GM21737 (cell line): ENCODE measurements around the gene ANK3.

Experiments used
- ATAC-seq: cut with Tn5 transposase; IDR thresholded peaks from one replicate; pipeline ENCODE4 v1.9.1; 2021; ENCODE audit warnings: mild to moderate bottlenecking, moderate library complexity; ENCODE audit not compliant: unreplicated experiment

Gene ANK3

GRCh38 chr10:60000747-60001146, 388.9 kb downstream of the ANK3 start:
- no peak for ATAC-seq

GRCh38 chr10:59997827-59998525, 391.7 kb downstream of the ANK3 start:
- no peak for ATAC-seq

GRCh38 chr10:59995862-59996261, 393.8 kb downstream of the ANK3 start:
- no peak for ATAC-seq

- no peak for ATAC-seq
Observed at GRCh38 chr10:59993931-59994330, 395.7 kb downstream of the ANK3 start.

- no peak for ATAC-seq
Observed at GRCh38 chr10:59991661-59992060, 398.0 kb downstream of the ANK3 start.

GRCh38 chr10:59991117-59991516, 398.6 kb downstream of the ANK3 start:
- ATAC-seq, result no peak

- no peak for ATAC-seq
Observed at GRCh38 chr10:59985639-59986038, 404.0 kb downstream of the ANK3 start.

- no peak for ATAC-seq
Observed at GRCh38 chr10:59984415-59984814, 405.3 kb downstream of the ANK3 start.

GRCh38 chr10:59980356-59980755, 409.3 kb downstream of the ANK3 start:
- ATAC-seq, result no peak

GRCh38 chr10:59977486-59977885, 412.2 kb downstream of the ANK3 start:
- ATAC-seq, result no peak

- no peak for ATAC-seq
Observed at GRCh38 chr10:59976909-59977308, 412.8 kb downstream of the ANK3 start.
